Activated T-helper 1 cell treated with anti-CD3 and anti-CD28 coated beads, Interleukin-2, amount 50 U/mL, for 16 hours (primary cell): ENCODE results near the gene TEDC1.

Source experiments
- DNase-seq, 2 donors: peaks; one replicate each; pipeline ENCODE4 v3.0.0-alpha.2; 2020; ENCODE audit warnings: low read depth in 1 of 2, low spot score in 1 of 2

TEDC1 gene

GRCh38 chr14:105490572-105491365, at the start of gene TEDC1:
TSS of gene TEDC1 (plus strand) at chr14:105491246. CDS start at chr14:105491376, 130 bp downstream.
- DNase-seq, result peak; percentile 95 to 98

GRCh38 chr14:105442125-105442524, 48.9 kb upstream of the TEDC1 start:
- DNase-seq, result no peak

GRCh38 chr14:105442834-105443233, 48.2 kb upstream of the TEDC1 start:
- no peak for DNase-seq

- DNase-seq, result no peak
Measured at GRCh38 chr14:105444859-105445258, 46.2 kb upstream of the TEDC1 start.

GRCh38 chr14:105445290-105445689, 45.8 kb upstream of the TEDC1 start:
- DNase-seq, result no peak

GRCh38 chr14:105445901-105446845, 44.9 kb upstream of the TEDC1 start:
- no peak for DNase-seq

- DNase-seq, result no peak
Measured at GRCh38 chr14:105446971-105447370, 44.1 kb upstream of the TEDC1 start.

GRCh38 chr14:105447651-105448640, 43.1 kb upstream of the TEDC1 start:
- DNase-seq, result no peak

- DNase-seq, result peak; percentile 35 to 50
Measured at GRCh38 chr14:105448706-105449111, 42.3 kb upstream of the TEDC1 start.

GRCh38 chr14:105449276-105450122, 41.5 kb upstream of the TEDC1 start:
- DNase-seq, result no peak

- DNase-seq, result no peak
Measured at GRCh38 chr14:105450123-105450505, 40.9 kb upstream of the TEDC1 start.

GRCh38 chr14:105450864-105451720, 40.0 kb upstream of the TEDC1 start:
- no peak for DNase-seq

- DNase-seq, result no peak
Measured at GRCh38 chr14:105452963-105453362, 38.1 kb upstream of the TEDC1 start.

GRCh38 chr14:105453847-105454246, 37.2 kb upstream of the TEDC1 start:
- no peak for DNase-seq

- no peak for DNase-seq
Measured at GRCh38 chr14:105455086-105455640, 35.9 kb upstream of the TEDC1 start.

GRCh38 chr14:105455766-105456660, 35.0 kb upstream of the TEDC1 start:
- DNase-seq, result no peak

GRCh38 chr14:105456736-105457617, 34.1 kb upstream of the TEDC1 start:
- DNase-seq, result no peak
